Stimulated activated CD4-positive, alpha-beta T cell treated with anti-CD3 and anti-CD28 coated beads, TNF-alpha, amount 100 ng/mL, for 1 hour (primary cell): ENCODE results near the gene CYB5B.
A peak's percentile ranks its signal among the peaks of the same experiment; 100 is the strongest.

ENCODE experiments used
- DNase-seq, 3 donors: peaks; one replicate each; pipeline ENCODE4 v3.0.0-alpha.2; 2020; ENCODE audit warnings: low read depth in 3 of 3, low spot score in 1 of 3

The CYB5B gene, protein sequence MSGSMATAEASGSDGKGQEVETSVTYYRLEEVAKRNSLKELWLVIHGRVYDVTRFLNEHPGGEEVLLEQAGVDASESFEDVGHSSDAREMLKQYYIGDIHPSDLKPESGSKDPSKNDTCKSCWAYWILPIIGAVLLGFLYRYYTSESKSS

DNA sequence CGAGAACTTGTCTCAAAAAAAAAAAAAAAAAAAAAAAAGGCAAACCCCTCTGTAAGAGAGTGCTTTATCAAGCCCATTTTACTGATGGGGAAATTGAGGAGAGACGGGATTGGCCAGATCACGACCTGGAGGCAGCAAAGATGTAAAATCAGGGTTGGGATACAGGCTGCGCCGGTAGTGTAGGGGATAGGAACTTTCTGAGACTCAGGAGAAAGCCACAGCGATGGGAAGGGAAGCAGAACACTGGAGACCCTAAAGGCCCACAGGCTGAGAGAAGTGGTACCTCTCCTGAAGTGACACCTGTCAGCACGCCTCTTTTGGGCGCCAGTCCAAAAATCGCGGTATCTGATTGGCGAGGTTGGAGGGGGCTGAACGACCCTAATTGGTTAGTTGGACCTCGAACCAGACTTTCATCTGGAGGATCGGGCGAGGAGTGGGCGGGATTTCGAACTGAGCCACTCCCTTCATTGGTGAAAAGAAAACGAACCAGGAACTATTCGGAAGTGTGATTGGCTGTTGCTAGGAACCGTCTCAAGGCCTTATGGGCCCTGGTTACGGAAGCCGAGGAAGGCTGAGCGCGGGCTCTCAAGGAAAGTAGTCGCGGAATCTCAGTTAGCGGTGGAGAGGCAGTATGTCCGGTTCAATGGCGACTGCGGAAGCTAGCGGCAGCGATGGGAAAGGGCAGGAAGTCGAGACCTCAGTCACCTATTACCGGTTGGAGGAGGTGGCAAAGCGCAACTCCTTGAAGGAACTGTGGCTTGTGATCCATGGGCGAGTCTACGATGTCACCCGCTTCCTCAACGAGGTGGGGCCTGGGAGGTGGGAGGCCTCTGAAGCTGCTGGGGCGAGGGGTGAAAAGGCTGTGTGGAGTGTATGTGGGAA lies at the start of gene CYB5B:
Gene CYB5B (plus strand): TSS at position 567 of the 882 bp plus-strand sequence. CDS start 65 bp downstream, at position 632.
- DNase-seq, result peak; percentile 84 to 90 (median 88)

DNA sequence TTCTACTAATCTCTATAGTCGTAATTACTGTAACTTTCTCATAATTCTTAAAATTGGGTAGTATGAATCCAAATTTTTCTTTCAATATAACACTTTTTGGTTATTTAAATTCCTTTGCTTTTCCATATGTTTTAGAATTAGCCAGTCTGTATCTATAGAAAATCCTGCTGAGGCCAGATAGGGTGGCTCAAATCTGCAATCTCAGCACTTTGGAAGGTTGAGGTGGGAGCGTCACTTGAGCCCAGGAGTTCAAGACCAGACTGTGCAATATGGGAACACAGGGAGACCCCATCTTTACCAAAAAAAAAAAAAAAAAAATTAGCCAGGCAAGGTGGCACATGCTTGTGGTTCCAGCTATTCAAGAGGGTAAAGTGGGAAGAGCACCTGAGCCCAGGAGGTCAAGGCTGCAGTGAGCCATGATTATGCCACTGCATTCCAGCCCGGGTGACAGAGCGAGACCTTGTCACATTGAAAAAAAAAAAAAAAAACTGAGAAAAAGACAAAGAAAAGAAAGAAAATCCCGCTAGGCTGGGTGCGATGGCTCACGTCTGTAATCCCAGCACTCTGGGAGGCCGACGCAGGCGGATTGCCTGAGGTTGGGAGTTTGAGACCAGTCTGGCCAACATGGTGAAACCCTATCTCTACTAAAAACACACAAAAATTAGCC lies 47.9 kb upstream of the CYB5B start:
- no peak for DNase-seq

DNA sequence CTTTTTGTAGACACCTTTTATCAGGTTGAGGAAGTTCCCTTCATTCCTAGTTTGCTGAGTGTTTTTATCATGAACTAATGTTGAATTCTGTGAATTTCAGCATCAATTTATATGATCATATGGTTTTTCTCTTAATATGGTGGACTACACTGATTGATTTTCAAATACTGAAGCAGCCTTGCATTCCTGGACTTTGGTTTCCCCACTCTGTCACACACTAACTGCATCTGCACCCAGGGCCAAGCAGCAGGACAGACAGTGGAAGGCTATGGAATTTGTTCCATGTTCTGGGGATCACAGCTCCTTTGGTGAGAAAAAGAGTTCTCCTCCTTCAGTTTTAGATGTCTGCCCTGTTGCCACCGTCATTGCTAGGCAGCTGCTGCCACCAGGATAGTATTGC lies 46.4 kb upstream of the CYB5B start:
- no peak for DNase-seq

DNA sequence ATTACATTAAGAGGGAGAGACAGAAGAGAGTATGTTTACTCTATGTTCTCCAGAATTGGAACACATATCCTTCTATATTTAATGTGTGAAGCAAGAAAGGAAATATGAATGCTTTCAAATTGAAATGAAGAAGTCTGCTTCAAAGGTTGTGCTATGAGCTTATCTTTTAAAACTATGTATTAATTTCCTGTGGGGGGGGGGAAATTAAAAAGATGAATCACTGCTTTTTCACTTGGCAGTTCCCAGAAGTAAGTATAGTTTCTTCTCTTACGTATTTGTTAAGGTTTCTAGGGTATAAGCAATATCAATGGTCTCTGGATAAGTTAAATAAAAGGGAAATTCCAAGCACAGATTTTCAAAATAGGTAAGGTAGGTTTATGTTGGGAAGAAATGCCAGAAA lies 45.7 kb upstream of the CYB5B start:
- no peak for DNase-seq

DNA sequence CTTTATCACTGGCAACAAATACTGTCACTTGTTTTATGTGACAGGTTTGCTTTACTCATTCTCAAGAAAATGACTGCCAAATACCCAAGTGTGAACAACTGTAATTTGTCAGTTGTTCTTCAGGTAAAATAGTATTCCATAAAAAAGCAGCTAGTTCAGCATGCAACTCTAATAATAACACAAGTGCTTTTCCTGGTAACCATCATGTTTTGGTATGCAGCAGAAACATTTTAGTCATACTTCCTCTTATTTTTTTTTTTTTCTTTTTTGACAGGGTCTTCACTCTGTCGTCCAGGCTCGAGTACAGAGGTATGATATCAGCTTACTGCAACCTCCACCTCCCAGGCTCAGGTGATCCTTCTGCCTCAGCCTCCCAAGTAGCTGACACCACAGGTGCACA lies 43.2 kb upstream of the CYB5B start:
- DNase-seq, result no peak

DNA sequence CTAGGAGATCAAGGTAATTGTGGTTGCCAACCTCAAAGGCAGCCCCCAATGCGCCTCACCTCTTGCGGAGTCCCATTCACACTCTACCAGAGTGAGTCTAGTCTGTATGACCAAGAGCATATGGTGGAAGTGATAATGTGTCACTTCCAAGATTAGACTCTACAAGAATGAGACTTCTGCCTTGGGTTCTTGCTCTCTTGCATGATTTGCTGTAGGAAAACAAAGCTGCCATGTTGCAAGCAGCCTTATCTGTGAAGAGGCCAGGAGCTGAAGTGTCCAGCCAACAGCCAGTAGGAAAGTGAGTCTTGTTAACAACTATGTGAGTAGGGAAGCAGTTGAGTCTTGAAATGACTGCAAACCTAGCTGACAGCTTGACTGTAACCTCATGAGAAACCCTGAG lies 42.0 kb upstream of the CYB5B start:
- no peak for DNase-seq

DNA sequence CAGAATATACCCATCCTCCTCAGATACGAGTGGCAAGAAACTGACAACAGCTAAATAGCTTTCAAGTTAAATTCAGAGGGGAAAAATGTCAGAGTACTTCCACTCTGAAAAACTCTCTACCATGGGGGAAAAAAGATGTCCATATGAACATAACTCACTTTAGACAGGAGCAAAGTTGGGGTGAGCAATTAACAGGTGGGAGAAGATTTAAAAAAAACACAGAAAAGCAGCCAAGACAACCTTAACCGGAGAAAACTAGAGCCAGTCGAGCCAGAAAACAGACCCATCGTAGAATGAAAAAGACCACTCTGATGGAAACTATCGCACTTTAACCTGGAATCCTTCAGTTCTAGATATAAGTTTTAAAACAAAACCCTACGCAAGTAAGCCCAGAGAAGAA lies 39.4 kb upstream of the CYB5B start:
- no peak for DNase-seq

DNA sequence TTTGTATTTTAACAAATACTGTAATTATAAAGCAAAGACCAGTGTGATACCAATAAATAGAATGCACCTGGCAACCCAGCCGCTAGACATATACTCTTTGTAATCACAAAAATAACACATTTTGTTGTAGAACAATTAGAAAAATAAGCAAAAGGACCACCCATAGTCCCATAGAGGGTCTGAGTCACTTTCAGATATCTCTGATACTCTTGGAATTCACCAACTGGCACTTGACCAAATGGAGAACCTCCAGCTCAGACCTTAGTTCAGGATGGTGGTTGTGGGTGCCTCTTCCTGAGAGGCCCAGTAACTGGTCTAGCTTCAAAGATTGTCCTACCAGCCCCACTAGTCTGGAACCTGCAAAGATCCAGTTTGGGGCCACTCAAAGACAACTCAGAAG lies 37.8 kb upstream of the CYB5B start:
- DNase-seq, result no peak

DNA sequence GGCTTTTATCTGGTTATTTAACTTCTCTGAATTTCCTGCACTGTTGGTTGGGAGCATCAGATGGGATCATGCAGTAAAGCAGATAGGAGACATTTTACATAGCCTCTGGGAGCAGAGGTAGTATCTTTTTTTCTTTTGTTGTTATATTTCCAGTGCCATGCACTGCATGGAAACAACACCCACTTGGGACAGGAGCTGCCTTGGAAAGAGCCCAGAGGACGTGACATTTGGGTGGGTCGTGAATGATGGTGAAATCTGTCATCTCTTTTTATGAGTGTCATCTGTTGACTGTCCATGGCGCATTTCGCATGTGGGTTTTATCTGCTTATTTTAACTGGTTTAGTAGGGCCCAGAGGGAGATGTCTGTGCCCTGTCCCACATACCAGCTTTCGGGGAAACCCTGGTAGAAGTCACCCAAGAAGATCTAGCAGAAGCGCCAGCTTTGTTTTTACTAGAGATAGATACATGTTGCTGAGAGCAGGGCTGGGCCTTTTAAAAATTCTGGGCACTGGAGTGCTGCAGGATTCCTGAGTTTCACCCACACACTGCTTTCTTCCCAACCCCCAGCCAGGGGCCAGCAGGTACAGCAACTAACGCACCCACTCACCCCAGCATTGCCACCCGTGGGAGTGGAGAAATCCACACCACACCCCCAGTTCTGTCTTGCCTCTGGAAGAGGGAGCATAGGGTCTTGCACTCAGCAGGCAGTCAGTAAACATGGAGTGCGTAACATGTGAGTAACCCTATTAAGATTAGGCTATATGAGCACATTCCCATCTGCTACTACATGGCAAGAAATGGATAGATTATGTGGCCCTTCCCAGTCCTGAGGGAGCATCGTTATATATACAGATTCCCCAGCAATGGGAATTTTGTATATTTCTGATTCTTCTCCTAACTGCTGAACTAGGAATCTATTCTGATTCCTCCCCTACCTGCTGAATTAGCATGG lies 30.2 kb upstream of the CYB5B start:
- DNase-seq, result no peak

DNA sequence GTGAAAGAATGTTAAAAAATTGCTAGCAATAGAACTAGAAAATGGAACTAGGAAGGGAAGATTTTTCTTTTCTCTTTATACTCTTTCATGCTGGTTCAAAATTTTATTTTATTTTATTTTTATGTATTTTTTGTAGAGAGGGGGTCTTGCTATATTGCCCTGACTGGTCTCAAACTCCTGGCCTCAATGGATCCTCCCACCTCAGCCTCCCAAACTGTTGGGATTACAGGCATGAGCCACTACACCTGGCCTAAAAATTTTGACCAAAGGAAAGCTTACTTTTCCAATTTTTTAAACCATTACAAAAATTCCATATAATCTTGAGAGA lies 28.6 kb upstream of the CYB5B start:
- DNase-seq, result no peak

DNA sequence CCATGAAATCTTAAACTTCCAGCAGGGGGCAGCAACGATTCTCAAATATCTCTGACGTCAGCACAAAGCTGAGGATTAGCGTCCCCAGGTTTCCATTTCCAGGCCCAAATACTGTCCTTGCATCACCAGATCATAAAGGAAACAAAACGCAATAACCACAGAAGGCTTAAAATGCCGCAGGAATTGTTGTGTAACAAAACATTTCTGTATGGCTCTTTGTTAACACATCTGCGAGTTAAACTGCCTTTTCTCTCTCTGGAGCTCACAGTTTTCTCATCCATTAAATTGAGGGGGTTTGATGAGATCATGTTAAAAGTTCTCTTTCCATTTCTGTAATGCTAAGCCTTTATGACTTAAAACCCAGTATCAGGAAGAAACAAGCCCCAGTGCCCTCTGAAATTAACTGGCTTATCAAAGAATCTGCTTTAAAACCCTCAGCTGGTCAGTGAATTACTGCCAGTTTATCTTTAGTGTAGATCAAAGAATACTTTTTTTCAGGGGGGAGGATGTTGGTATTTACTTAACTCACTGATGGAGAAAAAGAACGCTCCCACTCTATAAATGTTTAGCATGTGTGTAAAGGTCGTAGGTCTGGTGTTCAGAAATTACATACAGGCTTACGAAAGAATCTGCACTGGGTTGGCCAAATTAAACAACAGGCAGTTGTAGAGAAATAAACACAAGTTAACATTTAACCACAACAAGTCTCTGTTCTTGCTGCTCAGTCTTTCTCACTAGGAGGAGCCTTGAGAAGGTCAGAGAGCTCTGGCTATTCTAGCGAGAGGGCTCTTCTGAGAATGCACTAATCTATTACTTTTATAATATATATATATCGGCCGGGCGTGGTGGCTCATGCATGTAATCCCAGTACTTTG lies 28.0 kb upstream of the CYB5B start:
- peak; percentile 39 to 45 (median 39) for DNase-seq

DNA sequence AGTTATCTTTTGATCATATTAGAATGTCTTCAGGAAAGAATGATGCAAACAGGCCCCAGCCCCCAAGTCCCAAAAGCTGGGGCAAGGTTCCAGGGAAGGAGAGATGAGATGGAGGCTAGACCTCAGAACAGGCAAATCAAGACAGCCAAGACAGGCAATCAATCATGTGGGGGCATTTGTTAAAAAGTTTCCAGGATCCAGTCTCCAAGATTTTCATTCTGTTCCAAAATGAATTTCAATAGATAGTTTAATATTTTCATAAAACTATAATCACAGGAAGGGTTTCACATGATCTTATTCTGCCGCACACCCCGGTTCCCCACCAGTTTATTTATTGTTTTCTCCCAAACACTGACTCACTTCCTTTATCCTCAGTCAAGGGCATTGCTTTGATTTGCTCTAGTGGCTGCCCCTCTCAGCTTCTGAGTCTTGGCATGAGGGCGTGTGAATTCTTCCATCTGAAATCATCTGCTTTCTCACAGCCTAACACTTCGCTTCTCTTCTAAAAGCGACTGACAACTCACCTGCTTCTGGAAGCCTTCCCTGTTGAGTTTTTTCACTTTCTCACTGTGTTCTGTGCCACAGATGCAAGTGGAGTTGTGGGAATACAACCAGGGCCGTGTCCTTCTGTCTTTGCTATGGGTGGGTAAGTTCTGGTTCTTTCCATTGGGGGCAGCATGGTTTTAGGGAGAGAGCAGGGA lies 26.4 kb upstream of the CYB5B start:
- DNase-seq, result no peak

DNA sequence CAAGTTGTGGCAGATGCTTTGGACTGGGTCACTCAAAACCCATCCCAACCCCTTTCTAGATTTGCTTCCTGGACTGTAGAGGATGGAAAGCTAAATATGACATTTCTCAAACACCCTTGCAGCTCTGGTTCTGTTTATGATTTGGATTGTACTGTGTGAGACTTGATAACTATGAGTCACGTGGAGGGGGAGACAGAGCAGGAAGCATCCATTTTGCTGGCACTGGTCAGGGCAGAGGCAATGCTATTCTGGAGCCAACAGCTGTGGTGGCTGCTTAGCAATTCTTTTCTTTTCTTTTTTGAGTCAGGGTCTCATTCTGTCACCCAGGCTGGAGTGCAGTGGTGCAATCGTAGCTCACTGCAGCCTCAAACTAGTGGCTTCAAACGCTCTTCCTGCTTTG lies 25.1 kb upstream of the CYB5B start:
- no peak for DNase-seq

DNA sequence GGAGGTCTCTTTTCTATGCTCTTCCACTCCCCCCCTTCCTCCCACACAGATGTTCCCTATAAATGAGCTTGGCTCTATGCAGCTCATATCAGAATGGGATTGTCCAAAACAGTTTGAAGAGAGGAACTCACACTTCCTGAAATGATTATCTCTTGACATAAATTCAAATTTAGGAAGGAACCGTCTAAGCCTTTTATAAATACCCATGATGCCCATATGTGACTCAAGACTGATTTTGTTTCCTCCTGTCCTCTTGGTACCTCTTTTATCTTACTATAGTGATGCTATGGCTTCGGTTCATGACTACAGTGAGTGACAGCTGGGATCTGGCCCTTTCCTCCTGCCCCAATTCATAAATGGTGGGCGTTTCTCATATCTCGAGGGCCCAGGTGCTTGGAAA lies 22.0 kb upstream of the CYB5B start:
- DNase-seq, result no peak

DNA sequence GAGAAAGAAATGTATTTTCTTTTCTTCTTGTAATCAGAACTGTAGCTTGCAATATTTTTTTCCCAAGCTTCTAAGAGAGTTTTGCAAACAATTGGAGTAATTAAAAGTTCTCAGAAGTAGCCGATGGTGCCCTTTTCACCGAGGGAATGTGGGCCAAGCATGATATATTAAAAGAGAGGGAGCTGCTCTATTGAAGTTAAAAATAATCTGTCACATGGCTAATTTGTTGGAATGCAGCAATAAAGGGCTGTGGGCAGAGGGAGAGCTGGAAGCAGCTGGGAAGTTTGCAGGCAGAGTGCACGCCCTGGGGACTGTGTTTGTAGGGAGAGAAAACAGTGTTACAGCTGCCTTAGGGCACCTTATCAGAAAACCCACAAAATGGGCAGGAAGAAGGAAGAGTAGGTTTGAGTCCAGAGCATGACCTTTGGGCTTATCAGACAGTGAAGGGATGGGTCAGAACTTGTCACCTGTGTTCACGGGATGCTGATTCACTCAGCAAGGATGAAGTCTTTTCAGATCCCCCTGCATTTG lies 20.1 kb upstream of the CYB5B start:
- DNase-seq, result no peak

DNA sequence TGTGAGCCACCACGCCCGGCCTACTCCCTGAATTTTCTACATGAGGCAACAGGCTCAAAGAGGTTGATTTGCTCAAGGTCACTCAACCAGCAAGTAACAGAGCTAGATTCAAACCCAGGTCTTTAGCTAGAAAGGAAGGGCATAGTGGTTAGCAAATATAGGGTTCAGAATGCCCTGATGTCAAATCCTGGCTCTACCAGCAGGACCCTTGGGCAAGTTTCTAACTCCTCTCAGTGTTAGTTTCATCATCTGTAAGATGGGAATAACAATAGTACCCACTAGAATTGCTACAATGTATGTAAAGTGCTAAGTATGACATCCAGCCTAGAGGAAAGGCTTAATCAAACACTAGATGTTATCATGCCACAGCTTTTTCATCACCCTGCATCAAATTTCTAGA lies 19.1 kb upstream of the CYB5B start:
- no peak for DNase-seq

DNA sequence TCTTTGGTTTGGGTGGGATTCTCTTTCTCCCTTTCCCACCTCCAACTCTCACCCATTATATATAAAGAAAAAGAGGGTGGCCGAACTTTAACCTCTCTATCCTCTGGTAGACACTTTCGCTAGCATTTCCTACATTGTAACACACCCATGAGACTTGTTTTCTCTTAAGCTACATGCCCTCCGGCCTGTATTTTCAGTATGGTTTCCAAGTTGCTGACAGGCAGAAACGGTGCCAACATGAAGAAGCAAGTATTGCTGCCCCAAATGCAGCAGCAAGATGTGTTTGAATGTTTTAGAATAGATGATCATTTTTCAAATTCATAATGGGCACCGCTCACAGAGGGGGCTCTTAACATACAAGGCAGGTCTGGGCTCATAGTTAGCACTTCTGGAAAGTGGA lies 18.7 kb upstream of the CYB5B start:
- no peak for DNase-seq

DNA sequence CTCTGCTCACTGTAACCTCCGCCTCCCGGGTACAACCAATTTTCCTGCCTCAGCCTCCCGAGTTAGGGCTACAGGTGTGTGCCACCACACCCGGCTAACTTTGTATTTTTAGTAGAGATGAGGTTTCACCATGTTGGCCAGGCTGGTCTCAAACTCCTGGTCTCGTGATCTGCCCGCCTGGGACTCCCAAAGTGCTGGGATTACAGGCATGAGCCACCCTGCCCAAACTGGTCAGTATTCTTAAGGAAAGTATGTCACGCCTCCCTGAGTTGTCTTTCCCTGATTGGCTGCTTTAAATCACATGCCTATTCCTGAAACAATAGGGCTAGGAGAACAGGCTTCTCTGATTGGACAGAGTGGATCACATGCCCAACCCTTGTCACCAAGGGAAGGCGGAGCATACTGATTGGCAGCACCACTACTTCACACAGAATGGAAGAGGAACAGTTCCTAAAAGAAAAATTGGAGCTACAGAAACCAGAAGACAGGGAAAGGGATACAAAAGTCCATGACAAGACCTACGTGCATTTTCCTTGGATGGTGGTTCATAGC lies 17.6 kb upstream of the CYB5B start:
- no peak for DNase-seq

DNA sequence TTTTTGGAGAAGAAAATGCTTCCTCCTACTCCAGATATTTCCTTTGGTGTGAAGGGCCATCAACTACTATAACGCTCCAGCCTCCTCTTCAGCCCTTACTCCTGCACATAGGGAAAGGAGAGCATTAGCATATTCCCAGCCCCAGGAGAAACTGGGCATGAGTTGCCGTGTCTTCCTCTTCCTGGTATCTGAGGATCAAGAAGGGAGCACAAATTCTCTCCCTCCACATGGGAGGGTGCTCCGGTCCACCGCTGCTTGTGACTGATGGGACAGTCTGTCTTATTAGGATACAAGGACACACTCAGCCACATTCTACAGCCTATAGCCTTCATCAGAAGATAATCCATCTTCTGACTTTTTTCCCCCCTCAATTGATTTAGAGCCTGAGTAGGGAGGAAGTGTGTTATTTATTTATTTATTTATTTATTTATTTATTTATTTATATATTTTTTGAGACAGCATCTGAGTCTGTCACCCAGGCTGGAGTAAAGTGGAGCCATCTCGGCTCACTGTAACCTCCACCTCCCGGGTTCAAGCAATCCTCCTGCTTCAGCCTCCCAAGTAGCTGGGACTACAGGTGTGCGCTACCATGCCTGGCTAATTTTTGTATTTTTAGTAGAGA lies 16.6 kb upstream of the CYB5B start:
- DNase-seq, result no peak
